A549 (cell line): ENCODE results near the gene TFG. TPM values are rescaled to one million over a fixed set of nuclear protein-coding genes. Genes with fewer than 3 reads are reported as not detected.

Experiments
- ATAC-seq, 2 experiments: fragments of 200-7000 bp in 1 of 2; fragments of >200 bp in 1 of 2; cut with Nextera tagmentation in 1 of 2; cut with Tn5 transposase in 1 of 2; 3 replicates each; pipeline versions ENCODE4 v1.8.0 to v1.9.1; 2018 to 2020; ENCODE audit warnings: mild to moderate bottlenecking in 1 of 2, moderate library complexity in 1 of 2
- CTCF ChIA-PET: fragments of 300-600 bp; sonication (Branson Sonifier 250); formaldehyde crosslinking; extraction: SDS; loops from one replicate; lab custom pipeline; 2021; ENCODE audit warnings: antibody characterized with exemption, inconsistent platforms; lab: Yijun Ruan, JAX
- POLR2A ChIA-PET: fragments of 350-600 bp; formaldehyde crosslinking; extraction: SDS; loops from one replicate; lab custom pipeline; 2021; ENCODE audit warnings: antibody characterized with exemption, inconsistent platforms; lab: Yijun Ruan, JAX
- DNase-seq, 2 experiments: peaks; one replicate each; pipeline versions ENCODE4 v3.0.0 to v3.0.0-alpha.2; 2011 to 2016; ENCODE audit warnings: low read depth in 1 of 2, low spot score in 1 of 2
- FAIRE-seq: peaks from 2 replicates; lab custom pipeline; 2011; peaks lifted over from hg19 to GRCh38; lab: Jason Lieb, UNC
- H3K27ac ChIP-seq, 2 experiments: fragments of >200 bp; sonication (Bioruptor Twin); formaldehyde crosslinking; 3 replicates each; pipeline ENCODE4 v1.5.1; 2016 to 2017
- H3K4me1 ChIP-seq: fragments of >200 bp; sonication (Bioruptor Twin); formaldehyde crosslinking; 3 replicates; pipeline ENCODE4 v1.6.1; 2016
- H3K4me2 ChIP-seq: fragments of >200 bp; sonication (Bioruptor Twin); formaldehyde crosslinking; 3 replicates; pipeline ENCODE4 v1.6.1; 2016
- H3K4me3 ChIP-seq: fragments of >200 bp; sonication (Bioruptor Twin); formaldehyde crosslinking; 3 replicates; pipeline ENCODE4 v1.5.1; 2016
- H3K9me3 ChIP-seq: fragments of >200 bp; sonication (Bioruptor Twin); formaldehyde crosslinking; 3 replicates; pipeline ENCODE4 v1.6.1; 2016
- CBX2 ChIP-seq: fragments of 200-600 bp; sonication (generic); IDR thresholded peaks from 2 replicates; pipeline ENCODE4 v1.6.1; 2016; ENCODE audit warnings: low read depth, mild to moderate bottlenecking, borderline replicate concordance
- CBX8 ChIP-seq: fragments of 200-600 bp; sonication (generic); IDR thresholded peaks from 2 replicates; pipeline ENCODE4 v1.6.1; 2016
- CHD4 ChIP-seq: fragments of 200-600 bp; sonication (generic); IDR thresholded peaks from 2 replicates; pipeline ENCODE4 v1.6.1; 2016; ENCODE audit warnings: antibody characterized with exemption, mild to moderate bottlenecking, borderline replicate concordance
- EHF ChIP-seq: fragments of 250-450 bp; sonication (Bioruptor Pico); IDR thresholded peaks from 2 replicates; pipeline ENCODE4 v1.5.0; 2020; ENCODE audit warnings: mild to moderate bottlenecking
- EP300 ChIP-seq, 2 experiments: fragments of >200 bp; sonication (Bioruptor Twin); formaldehyde crosslinking; IDR thresholded peaks; 2 replicates in 1 of 2; 3 replicates in 1 of 2; pipeline ENCODE4 v1.6.1; 2016 to 2017
- ESRRA ChIP-seq: fragments of 150-350 bp; IDR thresholded peaks from 2 replicates; pipeline ENCODE4 v1.6.1; 2014; ENCODE audit warnings: mild to moderate bottlenecking, low read length, borderline replicate concordance
- HOXA7 ChIP-seq: fragments of 250-450 bp; sonication (Bioruptor Pico); IDR thresholded peaks from 2 replicates; pipeline ENCODE4 v1.5.0; 2020; ENCODE audit warnings: mild to moderate bottlenecking, moderate library complexity
- JUN ChIP-seq, 2 experiments: fragments of >200 bp; sonication (Bioruptor Twin); formaldehyde crosslinking; IDR thresholded peaks; 2 replicates in 1 of 2; 3 replicates in 1 of 2; pipeline ENCODE4 v1.6.1; 2016 to 2017
- MAZ ChIP-seq: fragments of 150-350 bp; IDR thresholded peaks from 2 replicates; pipeline ENCODE4 v1.6.1; 2014; ENCODE audit warnings: antibody characterized with exemption, low read depth, low read length, borderline replicate concordance
- MYC ChIP-seq: IDR thresholded peaks from 2 replicates; pipeline ENCODE4 v1.6.1; 2012; ENCODE audit warnings: mild to moderate bottlenecking, inconsistent platforms, low read length, improper control_type of control experiment, borderline replicate concordance
- POLR2AphosphoS2 ChIP-seq: conservative IDR thresholded peaks from 2 replicates; pipeline ENCODE4 v1.6.1; 2012; ENCODE audit warnings: low read length, improper control_type of control experiment, inconsistent platforms
- RCOR1 ChIP-seq: fragments of 150-350 bp; IDR thresholded peaks from 2 replicates; pipeline ENCODE4 v1.6.1; 2014; ENCODE audit warnings: antibody characterized with exemption, low read length, low read depth
- TFCP2L1 ChIP-seq: fragments of 250-450 bp; sonication (Bioruptor Pico); IDR thresholded peaks from 2 replicates; pipeline ENCODE4 v1.5.0; 2021; ENCODE audit warnings: mild to moderate bottlenecking
- ZFP36 ChIP-seq: fragments of 450-650 bp; IDR thresholded peaks from 2 replicates; pipeline ENCODE4 v1.6.1; 2014; ENCODE audit warnings: borderline replicate concordance; ENCODE audit not compliant: partially characterized antibody
- WGBS: methylation state at CpG from one replicate; pipeline ENCODE4 v1.1.6; 2017; ENCODE audit errors: missing lambda C conversion rate; 5-methylcytosine and 5-hydroxymethylcytosine counted together
- polyA plus RNA-seq, 4 experiments: library from polyadenylated mRNA; depleted of rRNA in 3 of 4; stranded (reverse); fragments of >200 nt; fragmentation: RNase III in 1 of 4; extraction: RNeasy Plus Mini Kit Qiagen cat#74134 plus additional on column Dnase treatment in 1 of 4; gene quantifications; 2 replicates in 3 of 4; 3 replicates in 1 of 4; pipeline ENCODE4 v1.2.3, GENCODE V29; 2011 to 2017
- TF ChIP-seq, protein P1 (sequence below): fragments of >200 bp; sonication (Bioruptor Twin); formaldehyde crosslinking; IDR thresholded peaks from 2 replicates; pipeline ENCODE4 v1.6.1; 2016
- TF ChIP-seq, protein P2 (sequence below): fragments of >200 bp; sonication (Bioruptor Twin); formaldehyde crosslinking; IDR thresholded peaks from 3 replicates; pipeline ENCODE4 v1.6.1; 2016
- TF ChIP-seq, protein P3 (sequence below): IDR thresholded peaks from 2 replicates; pipeline ENCODE4 v1.6.1; 2012

Gene TFG
- polyA plus RNA-seq, 2 of the 4 experiments (the other 2 are of a cell fraction): 135 to 153 TPM

- no peak for TF ChIP-seq POLR2AphosphoS2
- TF ChIP-seq, all 56 proteins: peak for 3
Observed at GRCh38 chr3:100796556-100796955, 87.3 kb downstream of the TFG start (continued).

GRCh38 chr3:100798012-100798411, 88.7 kb downstream of the TFG start:
- no peak for DNase-seq
- POLR2A ChIA-PET: no interaction called here
- H3K9me3 ChIP-seq: 0 out of 3 replicates have a peak, but pooled peaks cover 3% of the 10 kb centered on the region
- FAIRE-seq: no peak
- ATAC-seq: no peak
- H3K4me2 ChIP-seq: no peak overlapping the region
- TF ChIP-seq TFCP2L1 (CRISPR knock-in tag) (no peak), CBX8 (no peak), MAZ (no peak), MYC (no peak), JUN (IDR thresholded peaks at IDR 0.05) (no peak), EHF (CRISPR knock-in tag) (no peak), ESRRA (no peak), CBX2 (no peak), RCOR1 (no peak), ZFP36 (no peak), HOXA7 (CRISPR knock-in tag) (no peak), CHD4 (no peak), EP300 (IDR thresholded peaks at IDR 0.05) (no peak)
- TF ChIP-seq, protein P1, sequence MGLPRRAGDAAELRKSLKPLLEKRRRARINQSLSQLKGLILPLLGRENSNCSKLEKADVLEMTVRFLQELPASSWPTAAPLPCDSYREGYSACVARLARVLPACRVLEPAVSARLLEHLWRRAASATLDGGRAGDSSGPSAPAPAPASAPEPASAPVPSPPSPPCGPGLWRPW: no peak
- TF ChIP-seq, protein P2, sequence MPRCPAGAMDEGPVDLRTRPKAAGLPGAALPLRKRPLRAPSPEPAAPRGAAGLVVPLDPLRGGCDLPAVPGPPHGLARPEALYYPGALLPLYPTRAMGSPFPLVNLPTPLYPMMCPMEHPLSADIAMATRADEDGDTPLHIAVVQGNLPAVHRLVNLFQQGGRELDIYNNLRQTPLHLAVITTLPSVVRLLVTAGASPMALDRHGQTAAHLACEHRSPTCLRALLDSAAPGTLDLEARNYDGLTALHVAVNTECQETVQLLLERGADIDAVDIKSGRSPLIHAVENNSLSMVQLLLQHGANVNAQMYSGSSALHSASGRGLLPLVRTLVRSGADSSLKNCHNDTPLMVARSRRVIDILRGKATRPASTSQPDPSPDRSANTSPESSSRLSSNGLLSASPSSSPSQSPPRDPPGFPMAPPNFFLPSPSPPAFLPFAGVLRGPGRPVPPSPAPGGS: no peak
- TF ChIP-seq, protein P3, sequence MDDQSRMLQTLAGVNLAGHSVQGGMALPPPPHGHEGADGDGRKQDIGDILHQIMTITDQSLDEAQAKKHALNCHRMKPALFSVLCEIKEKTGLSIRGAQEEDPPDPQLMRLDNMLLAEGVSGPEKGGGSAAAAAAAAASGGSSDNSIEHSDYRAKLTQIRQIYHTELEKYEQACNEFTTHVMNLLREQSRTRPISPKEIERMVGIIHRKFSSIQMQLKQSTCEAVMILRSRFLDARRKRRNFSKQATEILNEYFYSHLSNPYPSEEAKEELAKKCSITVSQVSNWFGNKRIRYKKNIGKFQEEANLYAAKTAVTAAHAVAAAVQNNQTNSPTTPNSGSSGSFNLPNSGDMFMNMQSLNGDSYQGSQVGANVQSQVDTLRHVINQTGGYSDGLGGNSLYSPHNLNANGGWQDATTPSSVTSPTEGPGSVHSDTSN: no peak
- 80% methylated on average over 1 of the region's 1 CpG for WGBS
- CTCF ChIA-PET: interaction anchor here (1.2 to 2.5 kb wide), 2 partner anchors 20 to 335 kb away, joined by 3 to 5 read pairs; no protein-coding TSS in a partner anchor
- no peaks in the 10 kb centered on the region for H3K4me1 ChIP-seq
- no peak overlapping the region for H3K27ac ChIP-seq
- no peak overlapping the region for H3K4me3 ChIP-seq

Other genes with a start within 250 kb of the TFG start
- 7.0 and 8.1 TPM in 2 replicates for gene TMEM45A, start 216.9 kb upstream of the TFG start, polyA plus RNA-seq (2011; rRNA removed)
- gene TMEM45A, start 216.9 kb upstream of the TFG start, polyA plus RNA-seq (2017; fragmentation: RNase III; extraction: RNeasy Plus Mini Kit Qiagen cat#74134 plus additional on column Dnase treatment): 3.3 to 5.2 TPM (median 4.6 TPM) in 3 replicates
- gene ADGRG7, start 99.9 kb upstream of the TFG start, polyA plus RNA-seq (2011; rRNA removed): 0.09 TPM in 1 of 2 replicates, not detected in the other
- not detected in 3 replicates for gene ADGRG7, start 99.9 kb upstream of the TFG start, polyA plus RNA-seq (2017; fragmentation: RNase III; extraction: RNeasy Plus Mini Kit Qiagen cat#74134 plus additional on column Dnase treatment)